Measurements from ENCODE around the gene SLC25A41. TPM values are rescaled to one million over a fixed set of nuclear protein-coding genes. Genes with fewer than 3 reads are reported as not detected.

The SLC25A41 gene
- total RNA-seq, 1 experiment from 2014 or later: 1.4 TPM

GRCh38 chr19:6394831-6395230 lies 38.7 kb downstream of the SLC25A41 start:
- BruUV-seq (replicated peaks): no TSS peak
- H3K9me3 Mint-ChIP-seq (ENCODE audit: low read depth, unreplicated experiment): no peaks in the 10 kb centered on the region
- no peak overlapping the region for H3K27ac Mint-ChIP-seq (ENCODE audit: unreplicated experiment)
- H3K36me3 Mint-ChIP-seq (ENCODE audit: insufficient read depth, unreplicated experiment): peaks cover 34% of the 10 kb centered on the region
- no peaks in the 10 kb centered on the region for H3K27me3 Mint-ChIP-seq (ENCODE audit: unreplicated experiment)
- H3K4me1 Mint-ChIP-seq (ENCODE audit: low read depth, unreplicated experiment): peaks cover 16% of the 10 kb centered on the region
- TF ChIP-seq CTCF (IDR thresholded peaks at IDR 0.05; ENCODE audit: unreplicated experiment): no peak
- intact Hi-C loops (cut with micrococcal nuclease; ENCODE audit: unreplicated experiment): no loop called here
- CTCF ChIA-PET: no interaction called here
- DNase-seq: no peak
- H3K4me3 Mint-ChIP-seq (ENCODE audit: low read depth, unreplicated experiment): no peak overlapping the region

- BruUV-seq (replicated peaks): no TSS peak
- no peaks in the 10 kb centered on the region for H3K9me3 Mint-ChIP-seq (ENCODE audit: low read depth, unreplicated experiment)
- no peaks in the 10 kb centered on the region for H3K27me3 Mint-ChIP-seq (ENCODE audit: unreplicated experiment)
- H3K36me3 Mint-ChIP-seq (ENCODE audit: insufficient read depth, unreplicated experiment): peaks cover 34% of the 10 kb centered on the region
- peak overlapping the region; percentile 94 for H3K27ac Mint-ChIP-seq (ENCODE audit: unreplicated experiment)
- TF ChIP-seq CTCF (IDR thresholded peaks at IDR 0.05; ENCODE audit: unreplicated experiment): no peak
- CTCF ChIA-PET: interaction anchor here (1.0 kb wide), 1 partner anchor 225 kb away, joined by 3 read pairs; no protein-coding TSS in a partner anchor
- intact Hi-C loops (cut with micrococcal nuclease; ENCODE audit: unreplicated experiment): no loop called here
- DNase-seq: no peak
- H3K4me3 Mint-ChIP-seq (ENCODE audit: low read depth, unreplicated experiment): peak overlapping the region; percentile 86
- peaks cover 16% of the 10 kb centered on the region for H3K4me1 Mint-ChIP-seq (ENCODE audit: low read depth, unreplicated experiment)
These were observed 39.6 kb downstream of the SLC25A41 start for GRCh38 chr19:6393983-6394412.

- H3K27ac Mint-ChIP-seq (ENCODE audit: unreplicated experiment): peak within 1 kb of the TSS; percentile 94
- intact Hi-C loops (cut with micrococcal nuclease; ENCODE audit: unreplicated experiment): no loop called here
- TF ChIP-seq CTCF (IDR thresholded peaks at IDR 0.05; ENCODE audit: unreplicated experiment): no peak
- DNase-seq: peak; percentile 87
- peak within 1 kb of the TSS; percentile 86 for H3K4me3 Mint-ChIP-seq (ENCODE audit: low read depth, unreplicated experiment)
- H3K4me1 Mint-ChIP-seq (ENCODE audit: low read depth, unreplicated experiment): peaks cover 16% of the 10 kb centered on the region
- H3K27me3 Mint-ChIP-seq (ENCODE audit: unreplicated experiment): no peaks in the 10 kb centered on the region
- no peaks in the 10 kb centered on the region for H3K9me3 Mint-ChIP-seq (ENCODE audit: low read depth, unreplicated experiment)
- peaks cover 37% of the 10 kb centered on the region for H3K36me3 Mint-ChIP-seq (ENCODE audit: insufficient read depth, unreplicated experiment)
- BruUV-seq (replicated peaks): no TSS peak
- CTCF ChIA-PET: interaction anchor here (1.0 kb wide), 1 partner anchor 224 kb away, joined by 3 read pairs; no protein-coding TSS in a partner anchor
These were observed 40.2 kb downstream of the SLC25A41 start, which contains the start of gene GTF2F1 for GRCh38 chr19:6393074-6393982. Gene GTF2F1 (minus strand): TSS chr19:6393164. CDS start chr19:6392995, 169 bp downstream.

GRCh38 chr19:6392221-6393073 lies 41.1 kb downstream of the SLC25A41 start:
- Mint-ChIP-seq H3K9me3 (ENCODE audit: low read depth, unreplicated experiment) (no peaks in the 10 kb centered on the region), H3K36me3 (ENCODE audit: insufficient read depth, unreplicated experiment) (peaks cover 43% of the 10 kb centered on the region), H3K4me1 (ENCODE audit: low read depth, unreplicated experiment) (peaks cover 16% of the 10 kb centered on the region), H3K4me3 (ENCODE audit: low read depth, unreplicated experiment) (peak overlapping the region; percentile 86), H3K27me3 (ENCODE audit: unreplicated experiment) (no peaks in the 10 kb centered on the region), H3K27ac (ENCODE audit: unreplicated experiment) (peak overlapping the region; percentile 94)
- no peak for DNase-seq
- TF ChIP-seq CTCF (IDR thresholded peaks at IDR 0.05; ENCODE audit: unreplicated experiment): no peak
- CTCF ChIA-PET: no interaction called here
- intact Hi-C loops (cut with micrococcal nuclease; ENCODE audit: unreplicated experiment): no loop called here
- BruUV-seq (replicated peaks): TSS peak; percentile 78
